Jurkat, Clone E6-1 (cell line): Measurements from ENCODE around the gene MARCHF11.

Source experiments
- DNase-seq: peaks from one replicate; pipeline ENCODE4 v3.0.0-alpha.2; 2011; ENCODE audit warnings: low read depth, low spot score
- H3K4me3 ChIP-seq: 2 replicates; pipeline ENCODE4 v1.5.1; 2011; ENCODE audit warnings: mild to moderate bottlenecking, low read length, control low read depth, moderate library complexity

The MARCHF11 gene

DNA sequence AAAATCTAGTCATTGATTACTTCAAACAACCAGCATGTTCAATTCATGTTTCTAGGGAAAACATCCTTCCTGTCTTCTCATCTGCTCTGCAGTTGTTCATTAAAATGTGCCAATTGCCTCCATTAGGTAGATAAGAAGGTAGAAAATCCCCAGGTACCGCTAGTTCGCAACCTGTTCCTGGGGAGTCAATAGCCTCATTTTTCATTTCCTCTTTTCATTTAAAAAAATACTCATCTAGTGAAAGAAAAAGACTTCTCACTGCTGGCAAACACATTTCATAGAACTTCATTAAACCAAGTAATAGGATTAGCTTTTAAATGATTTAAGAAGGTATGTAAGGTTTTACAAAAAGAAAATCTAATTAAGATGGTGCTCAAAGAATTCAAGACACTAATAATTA lies 113.3 kb downstream of the MARCHF11 start:
- no peak for DNase-seq
- H3K4me3 ChIP-seq = no peak overlapping the region

DNA sequence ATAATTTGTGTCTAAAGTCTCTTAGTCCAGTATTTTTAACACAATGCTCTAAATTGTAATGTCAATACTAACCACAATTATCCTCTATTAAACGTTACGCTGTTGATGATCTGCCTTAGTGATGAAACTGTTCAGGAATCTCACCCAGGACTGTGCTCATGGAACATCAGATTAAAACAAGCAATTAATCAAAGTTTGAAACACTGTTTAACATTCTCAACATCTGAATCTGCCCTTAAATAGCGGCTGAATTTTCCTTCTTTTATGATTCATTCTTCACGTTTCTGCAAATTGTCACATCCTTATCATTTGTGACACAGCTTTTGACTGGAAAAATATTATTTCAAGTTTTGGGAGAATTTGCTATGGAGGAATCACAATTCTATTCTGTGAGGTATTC lies 113.8 kb downstream of the MARCHF11 start:
- no peak overlapping the region for H3K4me3 ChIP-seq
- DNase-seq = no peak

- no peak for DNase-seq
Measured at GRCh38 chr5:16064135-16064893, 115.3 kb downstream of the MARCHF11 start.

GRCh38 chr5:16061163-16061562 lies 118.4 kb downstream of the MARCHF11 start:
- no peak for DNase-seq

More at GRCh38 chr5:16064135-16064893, 115.3 kb downstream of the MARCHF11 start:
- no peak overlapping the region for H3K4me3 ChIP-seq

GRCh38 chr5:16057277-16057676 lies 122.3 kb downstream of the MARCHF11 start:
- DNase-seq = no peak

More at GRCh38 chr5:16061163-16061562, 118.4 kb downstream of the MARCHF11 start:
- no peak overlapping the region for H3K4me3 ChIP-seq

DNA sequence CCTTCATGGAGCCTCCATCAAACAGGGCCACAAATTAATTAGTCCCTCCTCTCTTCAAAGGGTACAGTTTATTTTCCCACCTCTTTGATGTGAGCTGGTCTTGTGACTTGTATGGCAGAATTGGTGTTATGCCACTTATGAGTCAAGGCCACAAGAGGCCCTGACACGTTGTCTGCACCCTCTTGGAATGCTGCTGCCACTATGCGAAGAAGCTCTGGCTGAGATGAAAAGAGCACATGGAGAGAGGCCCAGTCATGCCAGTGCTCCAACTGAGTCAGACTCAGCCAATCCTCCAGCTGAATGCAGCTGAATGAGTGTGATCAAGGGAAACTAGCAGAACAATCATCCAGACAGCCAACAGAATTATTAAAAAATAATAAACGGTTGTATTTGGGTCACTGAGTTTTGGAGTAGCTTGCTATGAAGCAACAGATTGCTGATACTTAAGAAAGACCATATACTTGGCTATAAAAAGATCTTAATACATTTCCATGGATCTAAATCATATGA lies 128.3 kb downstream of the MARCHF11 start:
- DNase-seq = no peak
- H3K4me3 ChIP-seq = no peak overlapping the region

More at GRCh38 chr5:16057277-16057676, 122.3 kb downstream of the MARCHF11 start:
- H3K4me3 ChIP-seq = no peak overlapping the region

DNA sequence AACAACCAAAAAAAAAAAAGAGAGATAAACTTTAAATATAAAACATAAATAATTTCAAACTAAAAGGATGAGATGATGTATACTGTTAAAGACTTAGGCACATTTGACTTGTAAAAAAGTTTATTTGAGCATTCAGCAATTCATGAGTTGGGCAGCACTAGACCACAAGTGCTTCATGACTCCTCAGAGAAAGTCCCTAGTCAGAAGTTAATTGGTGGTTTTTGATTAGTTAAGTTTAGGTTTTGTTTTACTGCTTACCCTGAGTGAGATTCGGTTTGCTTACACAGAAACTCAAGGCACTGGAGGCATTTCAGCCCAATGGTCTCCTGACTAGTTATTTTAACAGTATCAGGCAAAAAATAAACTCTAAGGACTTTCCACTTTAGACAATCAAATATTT lies 129.2 kb downstream of the MARCHF11 start:
- no peak overlapping the region for H3K4me3 ChIP-seq
- no peak for DNase-seq

- H3K4me3 ChIP-seq = no peak overlapping the region
- DNase-seq = no peak
Measured at GRCh38 chr5:16049761-16050160, 129.8 kb downstream of the MARCHF11 start.

DNA sequence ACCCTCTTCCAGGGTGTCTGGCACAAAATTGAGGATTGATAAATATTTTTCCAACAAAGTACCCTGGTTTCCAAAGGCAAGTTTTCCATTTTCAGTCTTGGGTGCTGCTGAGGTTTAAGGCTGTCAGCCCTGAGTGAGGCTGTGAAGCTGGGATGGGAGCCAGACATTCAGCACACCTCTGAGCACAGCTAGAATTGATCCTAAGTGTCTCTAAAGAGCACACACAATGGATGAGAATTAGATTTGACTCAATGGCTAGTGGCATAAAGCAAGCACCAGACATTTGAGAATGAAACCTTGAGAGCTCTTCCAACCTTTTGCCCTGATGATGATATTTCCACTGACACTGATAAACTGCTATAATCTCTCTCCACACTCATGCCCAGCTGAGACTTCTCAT lies 131.5 kb downstream of the MARCHF11 start:
- no peak overlapping the region for H3K4me3 ChIP-seq
- DNase-seq = no peak

DNA sequence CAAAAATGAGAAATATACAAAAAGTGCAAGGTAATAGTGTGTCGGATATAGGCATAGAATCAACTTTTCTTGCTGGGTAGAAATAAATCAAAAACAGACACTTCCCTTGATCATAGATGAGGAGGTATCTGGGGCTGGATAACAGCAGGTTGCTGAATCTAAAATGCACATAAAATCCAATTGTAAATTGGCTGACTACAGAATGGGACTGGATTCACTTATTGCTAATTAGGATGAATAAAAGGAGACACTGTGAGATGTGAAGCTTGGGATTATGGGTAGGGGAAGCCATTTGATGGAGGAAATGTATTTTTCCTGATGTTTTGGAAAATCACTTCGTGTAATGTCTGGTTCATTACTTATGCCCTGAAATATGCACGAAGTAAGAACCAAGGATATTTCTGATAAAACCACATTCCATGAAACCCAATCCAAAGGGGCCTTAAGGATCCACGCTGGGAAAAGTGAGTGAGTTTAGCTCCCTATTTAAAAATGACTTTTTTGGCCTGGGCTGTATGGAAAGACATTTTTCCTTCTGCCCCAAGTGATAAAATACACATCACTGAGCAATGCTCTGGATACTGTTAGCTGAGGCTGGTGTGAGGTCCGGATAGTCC lies 136.1 kb downstream of the MARCHF11 start:
- no peak overlapping the region for H3K4me3 ChIP-seq

GRCh38 chr5:16037121-16037845 lies 142.3 kb downstream of the MARCHF11 start:
- no peak overlapping the region for H3K4me3 ChIP-seq
- no peak for DNase-seq

More for the DNA sequence above, 136.1 kb downstream of the MARCHF11 start:
- no peak for DNase-seq

DNA sequence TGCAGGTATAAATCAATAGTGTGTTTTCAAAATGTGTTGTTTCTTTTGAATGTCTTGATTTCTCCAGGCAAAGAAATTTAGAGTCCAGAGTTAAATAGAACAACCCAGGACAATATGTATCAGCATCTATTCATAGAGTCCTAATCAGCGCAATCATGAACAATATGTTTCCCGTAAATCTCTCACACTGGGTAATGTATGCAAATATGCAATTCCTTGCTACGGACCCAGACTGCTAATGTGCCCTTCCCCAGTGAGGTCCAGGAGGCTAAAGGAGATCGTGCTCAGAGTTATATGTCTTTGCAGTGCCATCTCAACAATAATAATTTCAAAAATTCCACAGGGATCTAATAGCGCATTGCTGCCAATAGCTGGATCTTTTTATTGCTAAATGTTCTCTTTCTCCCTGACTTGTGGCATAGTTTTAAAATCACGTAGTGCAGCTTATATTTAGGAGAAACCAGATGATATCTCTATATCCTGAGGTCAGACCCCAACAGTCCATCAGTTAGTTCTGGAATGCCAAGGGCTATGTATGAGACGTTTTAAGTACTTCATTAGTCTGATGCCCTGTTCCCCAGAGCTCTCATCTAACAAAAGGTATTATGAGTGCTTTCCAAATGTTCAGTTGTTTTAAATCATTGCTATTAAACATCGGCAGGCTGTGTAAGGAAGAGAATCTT lies 145.1 kb downstream of the MARCHF11 start:
- DNase-seq = no peak
- H3K4me3 ChIP-seq = no peak overlapping the region

- DNase-seq = no peak
- no peak overlapping the region for H3K4me3 ChIP-seq
Measured at GRCh38 chr5:16033187-16033925, 146.2 kb downstream of the MARCHF11 start.

DNA sequence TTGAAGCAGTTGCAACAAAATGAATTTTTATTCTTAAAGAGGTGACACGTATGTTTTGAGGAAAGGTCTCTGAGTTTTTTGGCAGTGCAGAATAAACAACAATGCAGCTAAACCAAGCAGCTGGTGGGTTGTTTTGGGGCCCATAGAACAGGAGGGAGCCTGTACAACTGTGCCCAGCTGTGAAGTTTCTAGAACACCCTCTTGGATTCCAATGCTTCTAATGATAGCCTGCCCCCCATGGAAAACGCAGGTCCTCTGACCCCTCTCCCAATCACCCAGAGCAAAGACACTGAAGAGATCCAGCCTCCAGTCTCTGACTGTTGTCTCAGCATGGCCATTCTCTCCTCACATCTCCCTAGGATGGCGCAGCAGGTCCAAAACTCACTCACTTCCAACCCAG lies 150.9 kb downstream of the MARCHF11 start:
- DNase-seq = no peak
- H3K4me3 ChIP-seq = no peak overlapping the region

DNA sequence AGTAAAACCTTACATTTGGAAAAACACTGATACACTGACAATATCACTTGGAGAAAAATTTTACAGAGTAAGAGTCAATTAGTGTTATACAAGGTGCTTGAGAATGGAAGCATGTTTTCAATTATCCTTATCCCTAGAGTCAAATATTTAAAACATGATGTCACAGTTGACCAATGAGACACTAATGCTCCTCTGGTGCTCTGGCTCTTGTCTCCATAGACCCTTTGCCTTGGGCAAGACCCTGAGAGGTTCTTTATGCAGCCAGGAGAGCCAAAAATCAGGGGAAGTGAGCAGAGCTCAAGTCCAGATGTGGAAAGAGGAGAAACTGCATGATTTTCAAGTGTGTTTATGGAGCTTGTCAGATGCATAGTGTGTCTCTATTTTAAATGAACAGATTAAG lies 153.9 kb downstream of the MARCHF11 start:
- H3K4me3 ChIP-seq = no peak overlapping the region
- DNase-seq = no peak

DNA sequence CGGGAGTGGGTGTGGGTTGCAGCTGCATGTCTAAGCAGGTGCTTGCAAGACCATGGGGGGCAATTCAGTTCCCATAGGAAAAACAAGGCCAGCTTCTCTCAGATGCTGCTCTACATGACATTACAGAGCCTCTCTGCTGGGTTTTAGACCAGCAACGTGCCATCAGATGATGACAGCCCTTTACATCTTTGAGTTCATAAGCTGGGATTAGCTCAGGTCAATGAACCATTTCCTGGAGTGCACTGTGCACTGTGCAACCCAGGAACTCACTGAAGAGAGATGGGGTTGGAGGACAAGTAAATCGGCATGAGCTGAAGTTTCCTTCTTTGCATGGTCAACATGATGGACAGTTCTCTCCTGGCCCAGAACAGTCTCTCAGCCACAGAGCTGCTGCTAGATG lies 160.6 kb downstream of the MARCHF11 start:
- no peak overlapping the region for H3K4me3 ChIP-seq
- no peak for DNase-seq

DNA sequence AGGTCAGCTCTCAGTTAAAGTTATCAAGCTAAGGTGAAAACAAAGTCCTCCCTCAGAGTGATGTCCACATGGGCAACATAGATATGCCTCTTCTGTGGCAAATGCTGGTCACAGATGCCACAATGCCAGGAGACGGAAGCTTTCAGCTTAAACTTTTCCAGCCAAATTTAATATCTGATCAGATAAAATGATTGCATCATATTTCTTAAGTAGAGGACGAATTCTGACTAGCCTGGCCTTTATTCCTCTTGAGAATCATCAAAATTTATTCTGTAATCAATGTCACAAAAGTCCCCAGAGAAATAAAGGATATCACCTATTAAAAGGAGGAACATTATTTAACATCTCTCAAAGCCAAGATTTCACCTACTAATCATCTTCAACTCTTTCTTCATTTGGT lies 161.9 kb downstream of the MARCHF11 start:
- H3K4me3 ChIP-seq = no peak overlapping the region
- no peak for DNase-seq
